AG04449 (cell line): Measurements from ENCODE around the gene ATP2C2.

Experiments
- CTCF ChIA-PET: fragments of 350-600 bp; formaldehyde crosslinking; extraction: SDS; loops from one replicate; lab custom pipeline; 2021; ENCODE audit warnings: antibody characterized with exemption; lab: Yijun Ruan, JAX
- POLR2A ChIA-PET: fragments of 400-600, 350-600 bp; formaldehyde crosslinking; extraction: SDS; loops from one replicate; lab custom pipeline; 2020; ENCODE audit warnings: antibody characterized with exemption, inconsistent platforms; lab: Yijun Ruan, JAX
- DNase-seq: peaks from one replicate; pipeline ENCODE4 v3.0.0-alpha.2; 2010; ENCODE audit warnings: low read depth, low spot score
- H3K4me3 ChIP-seq: 2 replicates; pipeline ENCODE4 v1.5.1; 2011; ENCODE audit warnings: low read depth, mild to moderate bottlenecking, control low read depth, low read length
- CTCF ChIP-seq: IDR thresholded peaks from one replicate; pipeline ENCODE4 v1.5.1; 2011; ENCODE audit warnings: mild to moderate bottlenecking, moderate library complexity, low read length, control low read depth, inconsistent platforms; ENCODE audit not compliant: insufficient read depth; ENCODE audit errors: missing control alignments

Gene ATP2C2

GRCh38 chr16:84466692-84467091 is 98.4 kb downstream of the ATP2C2 start:
- no peak for TF ChIP-seq CTCF
- ChIA-PET CTCF (interaction anchor here (1.2 kb wide), 1 partner anchor 17 kb away, joined by 4 read pairs; no protein-coding TSS in a partner anchor), POLR2A (no interaction called here)
- no peak overlapping the region for H3K4me3 ChIP-seq
- no peak for DNase-seq

GRCh38 chr16:84467256-84467655 is 98.9 kb downstream of the ATP2C2 start:
- DNase-seq: no peak
- TF ChIP-seq CTCF: no peak
- ChIA-PET POLR2A (interaction anchor here (0.6 kb wide), 1 partner anchor 411 kb away, joined by 3 read pairs; no protein-coding TSS in a partner anchor), CTCF (interaction anchor here (1.2 kb wide), 1 partner anchor 17 kb away, joined by 4 read pairs; no protein-coding TSS in a partner anchor)
- H3K4me3 ChIP-seq: no peak overlapping the region

- DNase-seq: no peak
- TF ChIP-seq CTCF: no peak
- no peak overlapping the region for H3K4me3 ChIP-seq
- CTCF ChIA-PET: no interaction called here
- POLR2A ChIA-PET: interaction anchor here (0.6 kb wide), 1 partner anchor 410 kb away, joined by 3 read pairs; no protein-coding TSS in a partner anchor
Observed at GRCh38 chr16:84467709-84468108, 99.4 kb downstream of the ATP2C2 start.

GRCh38 chr16:84471316-84471715 is 103.0 kb downstream of the ATP2C2 start:
- CTCF ChIA-PET: interaction anchor here (1.2 kb wide), 1 partner anchor 13 kb away, joined by 4 read pairs; no protein-coding TSS in a partner anchor

GRCh38 chr16:84471966-84472365 is 103.6 kb downstream of the ATP2C2 start:
- CTCF ChIA-PET: interaction anchor here (1.2 kb wide), 1 partner anchor 12 kb away, joined by 4 read pairs; no protein-coding TSS in a partner anchor
- DNase-seq: no peak

More at GRCh38 chr16:84471316-84471715, 103.0 kb downstream of the ATP2C2 start:
- no peak for DNase-seq
- POLR2A ChIA-PET: no interaction called here
- H3K4me3 ChIP-seq: no peak overlapping the region
- TF ChIP-seq CTCF: no peak

More at GRCh38 chr16:84471966-84472365, 103.6 kb downstream of the ATP2C2 start:
- POLR2A ChIA-PET: no interaction called here
- no peak for TF ChIP-seq CTCF
- no peak overlapping the region for H3K4me3 ChIP-seq
